ENCODE results near the gene PTMS.

DNA sequence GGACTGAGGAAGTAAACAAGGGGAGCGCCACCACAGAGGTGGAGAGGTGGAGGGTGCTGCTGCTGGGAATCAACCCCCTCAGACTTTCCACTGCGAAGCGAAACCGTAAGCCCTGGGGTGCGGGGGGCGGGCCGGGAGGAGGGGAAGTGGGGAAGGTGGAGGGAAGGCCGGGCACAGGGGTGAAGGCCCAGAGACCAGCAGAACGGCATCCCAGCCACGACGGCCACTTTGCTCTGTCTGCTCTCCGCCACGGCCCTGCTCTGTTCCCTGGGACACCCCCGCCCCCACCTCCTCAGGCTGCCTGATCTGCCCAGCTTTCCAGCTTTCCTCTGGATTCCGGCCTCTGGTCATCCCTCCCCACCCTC, 6.2 kb downstream of the PTMS start, which contains the start of gene LAG3:
- TF ChIP-seq CBFB (IDR thresholded peaks at IDR 0.05; ENCODE audit: low read depth) (no peak), RCOR1 (conservative IDR thresholded peaks at IDR 0.05; ENCODE audit: low read depth, low read length) (no peak), NFIC (IDR thresholded peaks at IDR 0.05; ENCODE audit: low read depth, low read length) (no peak), YY1 (IDR thresholded peaks at IDR 0.05; ENCODE audit: low read depth, low read length) (no peak), POLR2A (IDR thresholded peaks at IDR 0.05; ENCODE audit: low read depth, low read length) (no peak), CEBPB (IDR thresholded peaks at IDR 0.05; ENCODE audit: borderline replicate concordance in 1 of 2, low read depth in 2 of 2, low read length in 2 of 2) (no peak), STAT3 (IDR thresholded peaks at IDR 0.05; ENCODE audit: low read depth, low read length) (no peak), CREM (IDR thresholded peaks at IDR 0.05; ENCODE audit: low read depth) (no peak), TAF1 (IDR thresholded peaks at IDR 0.05; ENCODE audit: borderline replicate concordance, low read depth, low read length) (no peak), DPF2 (IDR thresholded peaks at IDR 0.05) (no peak)
- TF ChIP-seq, protein P1, sequence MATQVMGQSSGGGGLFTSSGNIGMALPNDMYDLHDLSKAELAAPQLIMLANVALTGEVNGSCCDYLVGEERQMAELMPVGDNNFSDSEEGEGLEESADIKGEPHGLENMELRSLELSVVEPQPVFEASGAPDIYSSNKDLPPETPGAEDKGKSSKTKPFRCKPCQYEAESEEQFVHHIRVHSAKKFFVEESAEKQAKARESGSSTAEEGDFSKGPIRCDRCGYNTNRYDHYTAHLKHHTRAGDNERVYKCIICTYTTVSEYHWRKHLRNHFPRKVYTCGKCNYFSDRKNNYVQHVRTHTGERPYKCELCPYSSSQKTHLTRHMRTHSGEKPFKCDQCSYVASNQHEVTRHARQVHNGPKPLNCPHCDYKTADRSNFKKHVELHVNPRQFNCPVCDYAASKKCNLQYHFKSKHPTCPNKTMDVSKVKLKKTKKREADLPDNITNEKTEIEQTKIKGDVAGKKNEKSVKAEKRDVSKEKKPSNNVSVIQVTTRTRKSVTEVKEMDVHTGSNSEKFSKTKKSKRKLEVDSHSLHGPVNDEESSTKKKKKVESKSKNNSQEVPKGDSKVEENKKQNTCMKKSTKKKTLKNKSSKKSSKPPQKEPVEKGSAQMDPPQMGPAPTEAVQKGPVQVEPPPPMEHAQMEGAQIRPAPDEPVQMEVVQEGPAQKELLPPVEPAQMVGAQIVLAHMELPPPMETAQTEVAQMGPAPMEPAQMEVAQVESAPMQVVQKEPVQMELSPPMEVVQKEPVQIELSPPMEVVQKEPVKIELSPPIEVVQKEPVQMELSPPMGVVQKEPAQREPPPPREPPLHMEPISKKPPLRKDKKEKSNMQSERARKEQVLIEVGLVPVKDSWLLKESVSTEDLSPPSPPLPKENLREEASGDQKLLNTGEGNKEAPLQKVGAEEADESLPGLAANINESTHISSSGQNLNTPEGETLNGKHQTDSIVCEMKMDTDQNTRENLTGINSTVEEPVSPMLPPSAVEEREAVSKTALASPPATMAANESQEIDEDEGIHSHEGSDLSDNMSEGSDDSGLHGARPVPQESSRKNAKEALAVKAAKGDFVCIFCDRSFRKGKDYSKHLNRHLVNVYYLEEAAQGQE (IDR thresholded peaks at IDR 0.05; ENCODE audit: low read depth, low read length), result no peak
